ENCODE data around the gene SPRY2.
"Not testable (repeated sequence)": the region's sequence is repeated elsewhere in the genome, so short reads cannot be mapped to it uniquely, and the experiment has no call there.

SPRY2 gene

GRCh38 chr13:80363890-80364503, 23.1 kb upstream of the SPRY2 start:
- peak; percentile 17 to 37 for DNase-seq (ENCODE audit: low read depth in 1 of 2, low spot score in 1 of 2)
- in situ Hi-C loops (cut with HindIII; ENCODE audit: low pct_unique_long_range_greater_than_20kb, low sequenced_read_pairs): no loop called here
- TF ChIP-seq JUND (IDR thresholded peaks at IDR 0.05; ENCODE audit: low read depth): no peak

- TF ChIP-seq JUND (IDR thresholded peaks at IDR 0.05; ENCODE audit: low read depth): no peak
- in situ Hi-C loops (cut with HindIII; ENCODE audit: low pct_unique_long_range_greater_than_20kb, low sequenced_read_pairs): no loop called here
- no peak for DNase-seq (ENCODE audit: low read depth in 1 of 2, low spot score in 1 of 2)
These were observed 21.6 kb upstream of the SPRY2 start for GRCh38 chr13:80362481-80362880.

- in situ Hi-C loops (cut with HindIII; ENCODE audit: low pct_unique_long_range_greater_than_20kb, low sequenced_read_pairs): no loop called here
- DNase-seq (ENCODE audit: low read depth in 1 of 2, low spot score in 1 of 2): no peak
- no peak for TF ChIP-seq JUND (IDR thresholded peaks at IDR 0.05; ENCODE audit: low read depth)
These were observed 21.0 kb upstream of the SPRY2 start for GRCh38 chr13:80361883-80362327.

- no peak for DNase-seq (ENCODE audit: low read depth in 1 of 2, low spot score in 1 of 2)
- TF ChIP-seq JUND (IDR thresholded peaks at IDR 0.05; ENCODE audit: low read depth): no peak
- in situ Hi-C loops (cut with HindIII; ENCODE audit: low pct_unique_long_range_greater_than_20kb, low sequenced_read_pairs): no loop called here
These were observed 20.4 kb upstream of the SPRY2 start for GRCh38 chr13:80361298-80361697.

GRCh38 chr13:80360453-80360800, 19.5 kb upstream of the SPRY2 start:
- no peak for TF ChIP-seq JUND (IDR thresholded peaks at IDR 0.05; ENCODE audit: low read depth)
- in situ Hi-C loops (cut with HindIII; ENCODE audit: low pct_unique_long_range_greater_than_20kb, low sequenced_read_pairs): no loop called here
- no peak for DNase-seq (ENCODE audit: low read depth in 1 of 2, low spot score in 1 of 2)

- no peak for TF ChIP-seq JUND (IDR thresholded peaks at IDR 0.05; ENCODE audit: low read depth)
- DNase-seq (ENCODE audit: low read depth in 1 of 2, low spot score in 1 of 2): no peak
- in situ Hi-C loops (cut with HindIII; ENCODE audit: low pct_unique_long_range_greater_than_20kb, low sequenced_read_pairs): no loop called here
These were observed 19.0 kb upstream of the SPRY2 start for GRCh38 chr13:80359778-80360452.

- DNase-seq (ENCODE audit: low read depth in 1 of 2, low spot score in 1 of 2): no peak
- in situ Hi-C loops (cut with HindIII; ENCODE audit: low pct_unique_long_range_greater_than_20kb, low sequenced_read_pairs): no loop called here
- no peak for TF ChIP-seq JUND (IDR thresholded peaks at IDR 0.05; ENCODE audit: low read depth)
These were observed 18.5 kb upstream of the SPRY2 start for GRCh38 chr13:80359414-80359777.

GRCh38 chr13:80355496-80356094, 14.7 kb upstream of the SPRY2 start:
- in situ Hi-C loops (cut with HindIII; ENCODE audit: low pct_unique_long_range_greater_than_20kb, low sequenced_read_pairs); DNase-seq (ENCODE audit: low read depth in 1 of 2, low spot score in 1 of 2): not testable (repeated sequence)

GRCh38 chr13:80348750-80349149, 7.8 kb upstream of the SPRY2 start:
- no peak for DNase-seq (ENCODE audit: low read depth in 1 of 2, low spot score in 1 of 2)
- TF ChIP-seq JUND (IDR thresholded peaks at IDR 0.05; ENCODE audit: low read depth): no peak
- in situ Hi-C loops (cut with HindIII; ENCODE audit: low pct_unique_long_range_greater_than_20kb, low sequenced_read_pairs): no loop called here

GRCh38 chr13:80348314-80348713, 7.4 kb upstream of the SPRY2 start:
- no peak for DNase-seq (ENCODE audit: low read depth in 1 of 2, low spot score in 1 of 2)
- TF ChIP-seq JUND (IDR thresholded peaks at IDR 0.05; ENCODE audit: low read depth): no peak
- in situ Hi-C loops (cut with HindIII; ENCODE audit: low pct_unique_long_range_greater_than_20kb, low sequenced_read_pairs): no loop called here

- no peak for DNase-seq (ENCODE audit: low read depth in 1 of 2, low spot score in 1 of 2)
- no peak for TF ChIP-seq JUND (IDR thresholded peaks at IDR 0.05; ENCODE audit: low read depth)
- in situ Hi-C loops (cut with HindIII; ENCODE audit: low pct_unique_long_range_greater_than_20kb, low sequenced_read_pairs): no loop called here
These were observed 5.0 kb upstream of the SPRY2 start for GRCh38 chr13:80345771-80346510.

GRCh38 chr13:80344032-80344431, 3.1 kb upstream of the SPRY2 start:
- DNase-seq (ENCODE audit: low read depth in 1 of 2, low spot score in 1 of 2); in situ Hi-C loops (cut with HindIII; ENCODE audit: low pct_unique_long_range_greater_than_20kb, low sequenced_read_pairs): not testable (repeated sequence)
